ENCODE data around the gene VAX1.
"Not testable (repeated sequence)": the region's sequence is repeated elsewhere in the genome, so short reads cannot be mapped to it uniquely, and the experiment has no call there.

The VAX1 gene

DNA sequence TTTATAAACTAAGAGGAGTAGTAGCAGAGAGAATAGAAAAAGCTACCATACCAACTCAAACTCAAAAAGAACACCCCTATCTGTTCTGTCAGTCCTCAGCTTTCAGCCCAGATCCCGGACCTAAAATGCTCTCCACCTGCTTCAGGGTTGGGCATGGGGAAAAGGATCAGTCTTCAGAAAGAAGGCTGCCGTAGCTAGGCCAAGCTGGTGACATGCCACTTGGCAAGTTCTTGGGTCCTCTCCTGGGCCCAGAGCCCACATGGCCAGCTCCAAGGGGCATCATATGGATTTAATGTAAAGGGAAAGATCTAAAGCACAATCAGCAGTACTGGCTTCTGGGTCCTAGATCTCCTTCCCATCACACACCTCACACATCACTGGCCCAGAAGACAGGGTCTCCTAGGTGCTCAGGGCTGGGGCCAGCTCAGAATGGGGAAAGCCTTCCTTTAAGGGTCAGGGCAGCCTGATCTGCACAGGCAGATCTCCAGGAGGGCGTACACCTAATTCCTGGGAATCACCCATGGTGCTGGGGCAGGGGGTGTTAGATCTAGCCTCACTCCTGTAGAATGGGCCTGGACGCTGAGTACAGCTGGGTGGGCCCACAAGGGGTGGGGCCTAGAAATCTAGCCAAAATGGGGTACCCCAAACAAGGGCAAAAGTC, 2.5 kb downstream of the VAX1 start:
- DNase-seq (ENCODE audit: low read depth) = no peak

DNA sequence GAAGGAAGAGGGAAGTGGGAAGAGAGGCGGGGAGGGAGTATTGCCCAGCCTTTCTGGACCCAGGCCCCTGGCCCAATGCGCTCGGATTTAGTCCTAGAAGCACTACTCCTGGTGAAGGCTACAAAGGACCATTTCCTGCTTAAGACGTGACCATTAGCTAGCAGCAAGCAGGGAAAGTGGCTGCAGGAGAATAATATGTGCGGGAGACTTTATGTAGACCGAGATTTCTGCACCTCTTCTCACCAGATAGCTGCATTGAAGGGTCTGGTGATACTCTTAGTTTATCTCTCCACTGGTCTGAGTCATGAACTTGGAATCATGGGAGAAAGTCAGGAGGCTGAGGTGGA, 3.1 kb downstream of the VAX1 start:
- DNase-seq (ENCODE audit: low read depth) = no peak

DNA sequence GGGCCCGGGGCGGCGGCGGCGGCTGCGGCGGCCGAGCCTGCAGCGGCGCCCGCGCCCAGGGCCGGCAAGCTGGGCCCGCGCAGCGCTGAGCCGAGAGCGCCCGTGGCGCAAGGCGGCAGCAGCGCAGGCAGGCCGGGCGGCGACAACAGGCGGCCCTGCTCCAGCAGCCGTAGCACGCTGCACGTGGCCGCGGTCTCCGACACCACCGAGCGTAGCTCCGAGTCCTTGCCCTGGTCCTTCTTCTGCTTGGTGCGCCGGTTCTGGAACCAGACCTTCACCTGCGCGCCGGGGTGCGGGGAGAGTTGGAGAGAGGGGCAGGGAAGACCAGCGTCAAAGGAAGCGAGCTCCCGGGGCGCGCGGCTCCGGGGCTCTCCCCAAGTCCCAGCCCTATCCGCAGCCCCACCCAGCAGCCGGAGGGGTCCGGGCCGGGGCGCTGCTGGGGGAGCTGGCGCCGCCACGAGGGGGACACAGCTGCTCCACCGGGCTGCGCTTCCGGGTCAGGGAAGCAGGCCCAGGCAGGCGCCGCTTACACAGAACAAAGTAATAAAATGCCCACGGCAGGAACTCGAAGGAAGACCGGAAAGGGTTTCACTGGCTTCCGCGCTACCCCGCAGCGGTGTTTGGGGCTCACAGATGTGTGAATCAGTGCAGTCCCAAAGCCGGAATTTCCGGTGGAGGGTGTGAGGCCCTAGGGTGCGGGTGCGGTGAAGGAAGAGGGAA, 3.6 kb downstream of the VAX1 start:
- DNase-seq (ENCODE audit: low read depth) = no peak

DNA sequence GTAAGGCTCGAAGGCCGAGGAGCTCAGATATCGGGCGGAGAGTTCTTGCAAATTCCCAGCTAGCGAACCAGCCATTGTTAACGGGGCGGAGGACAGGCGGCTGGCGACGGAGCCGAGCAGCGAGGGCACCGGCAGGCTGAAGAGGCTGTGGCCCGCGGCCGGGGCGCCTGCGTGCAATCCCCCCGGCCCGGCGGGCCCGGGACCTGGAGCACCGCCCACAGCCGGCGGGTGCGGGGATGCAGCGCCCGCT, 4.1 kb downstream of the VAX1 start:
- DNase-seq (ENCODE audit: low read depth) = no peak

DNA sequence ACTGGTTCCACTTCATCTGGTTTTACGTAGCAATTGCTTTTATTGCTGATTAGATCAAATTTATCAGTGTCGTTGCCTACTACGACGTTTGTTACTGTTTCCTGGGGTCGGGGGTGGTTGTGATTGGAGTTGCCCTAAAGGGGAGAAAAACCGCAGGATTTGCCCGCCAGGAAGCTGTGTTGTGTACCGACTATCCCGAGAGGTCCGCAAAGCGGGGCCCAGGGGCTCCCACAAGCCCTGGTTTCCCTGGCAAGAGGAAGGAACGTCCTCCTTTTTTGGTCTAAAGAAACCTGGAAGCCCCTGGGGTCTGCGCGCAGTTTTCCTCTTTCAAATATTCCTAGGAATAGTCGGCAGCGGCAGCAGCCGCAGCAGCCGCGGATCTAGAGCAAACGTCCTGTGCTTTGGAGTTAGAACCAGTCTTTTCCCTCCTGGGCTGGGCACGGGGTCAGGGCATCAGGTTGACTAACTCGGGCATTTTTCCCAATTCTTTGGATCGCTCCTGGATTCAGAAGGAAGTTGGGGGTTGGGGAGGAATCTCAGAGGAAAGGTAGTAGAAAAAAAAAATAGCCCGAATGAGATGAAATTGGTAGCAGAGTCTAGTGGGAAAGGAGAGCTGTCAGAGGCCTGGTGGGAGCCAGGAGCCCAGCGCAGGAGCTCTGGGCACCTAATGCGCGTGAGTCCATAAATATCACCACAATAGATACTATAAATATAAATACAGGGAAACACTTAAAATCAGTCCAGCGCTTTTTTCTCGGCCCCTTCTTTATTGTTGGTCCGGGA, 4.6 kb downstream of the VAX1 start:
- DNase-seq (ENCODE audit: low read depth) = no peak

DNA sequence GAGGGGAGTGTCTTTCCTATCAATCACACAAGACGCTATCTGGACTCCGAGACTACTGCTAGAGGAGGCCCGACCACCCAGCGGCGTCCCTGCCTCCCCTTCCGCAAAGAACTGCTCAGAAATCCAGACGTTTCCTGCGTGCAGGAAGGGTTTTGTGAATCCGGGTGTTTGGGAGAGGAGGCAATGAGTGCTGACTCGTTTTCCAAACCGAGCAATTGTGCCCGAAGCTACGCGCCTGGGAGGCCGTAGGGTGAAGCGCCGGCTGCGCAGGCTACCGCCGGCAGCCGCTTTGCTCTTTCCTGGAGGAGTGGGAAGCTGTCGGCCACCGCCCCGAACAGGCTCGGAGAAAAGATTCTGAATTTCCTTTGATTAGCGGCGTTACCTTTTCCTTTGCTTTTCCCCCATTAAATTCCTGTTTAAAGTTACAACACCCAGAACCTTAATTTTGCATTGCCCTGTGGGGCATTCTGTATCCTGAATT, 5.3 kb downstream of the VAX1 start:
- DNase-seq (ENCODE audit: low read depth) = no peak

DNA sequence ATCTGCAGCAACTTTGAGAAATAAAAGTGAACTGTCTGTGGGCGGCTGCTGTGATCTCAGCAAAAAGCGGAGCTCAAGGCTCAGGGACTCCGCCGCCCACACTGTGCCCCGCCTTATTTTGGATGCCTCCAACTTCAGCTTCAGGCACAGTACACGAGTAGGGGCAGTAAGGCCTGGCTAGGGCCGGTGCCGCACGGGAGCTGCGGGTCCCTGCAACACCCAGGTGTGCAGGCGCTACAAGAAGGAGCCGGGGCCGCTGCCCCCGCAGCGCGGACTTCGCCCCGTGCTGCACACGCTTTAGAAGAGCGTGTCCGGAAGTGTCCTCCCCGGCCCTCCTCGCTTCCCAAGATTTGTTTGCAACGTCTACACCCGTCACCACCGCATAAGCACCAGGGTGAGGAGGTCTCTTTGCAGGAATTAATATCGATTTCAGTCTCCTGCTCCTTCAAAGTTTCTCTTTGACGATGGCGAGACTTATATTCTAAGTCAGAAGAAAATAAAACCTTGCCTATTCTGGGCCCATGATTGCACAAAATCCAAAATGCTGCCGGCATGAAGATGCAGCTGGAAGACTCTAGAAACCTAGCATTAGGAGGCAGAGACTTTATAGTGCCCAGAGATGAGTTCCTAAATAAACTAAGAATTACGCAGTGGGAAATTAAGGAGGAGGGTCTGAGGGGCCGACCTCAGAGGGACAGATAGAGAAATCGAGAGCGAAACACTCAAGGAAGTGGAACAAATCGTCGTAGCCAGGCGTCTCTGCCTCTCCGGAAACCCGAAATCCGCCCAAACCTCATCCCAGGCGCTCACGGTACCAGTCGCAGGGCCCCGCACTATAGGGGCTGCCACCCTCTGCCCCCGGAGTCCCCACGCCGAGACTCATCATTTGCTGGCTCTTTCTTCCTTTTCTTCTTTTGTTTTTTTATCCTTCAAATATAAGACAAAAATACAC, 6.4 kb downstream of the VAX1 start:
- DNase-seq (ENCODE audit: low read depth) = no peak

DNA sequence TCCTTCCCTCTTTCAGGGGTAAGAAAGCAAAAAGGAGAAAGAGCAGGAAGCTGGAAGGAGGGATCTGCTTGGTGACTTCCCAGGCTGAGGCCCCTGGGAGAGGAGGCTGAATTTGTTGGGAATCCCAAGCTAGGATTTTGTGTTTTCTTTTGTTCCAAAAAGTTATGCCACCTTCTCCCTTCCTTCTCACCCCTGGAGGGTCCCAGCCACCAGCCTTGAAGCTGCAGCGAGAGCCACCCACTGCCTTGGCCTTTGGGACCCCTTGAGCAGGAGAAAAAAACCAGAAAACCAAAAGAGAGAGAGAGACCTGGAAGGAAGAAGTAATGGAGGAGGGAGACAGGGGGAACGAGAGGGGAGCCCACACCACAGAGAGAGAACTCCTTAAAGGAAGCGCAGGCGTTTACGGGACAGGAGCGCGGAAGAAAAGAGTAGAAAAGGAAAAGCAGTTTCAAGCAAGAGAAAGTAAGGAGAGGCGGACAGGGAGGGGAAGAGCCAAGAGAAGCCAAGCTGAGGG, 7.2 kb downstream of the VAX1 start:
- no peak for DNase-seq (ENCODE audit: low read depth)

DNA sequence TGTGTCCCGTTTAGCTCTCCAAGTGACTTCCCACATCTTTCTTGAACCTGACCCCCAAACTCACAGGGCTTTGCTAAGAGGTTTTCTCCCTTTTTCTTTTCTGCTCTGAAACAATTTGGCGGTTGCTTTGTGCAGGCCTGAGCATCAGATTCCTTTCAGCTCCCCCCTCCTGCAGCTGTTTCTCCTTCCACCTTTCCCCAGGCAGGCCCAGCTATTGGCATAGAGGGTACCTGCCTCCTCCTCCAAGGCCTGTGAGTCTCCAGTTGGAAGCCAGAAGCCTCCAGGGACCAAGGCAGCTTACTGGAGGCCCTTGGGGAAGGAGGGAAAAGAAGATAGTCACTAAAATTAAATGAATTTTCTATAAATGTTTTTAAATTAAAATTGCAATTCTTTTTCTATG, 7.7 kb downstream of the VAX1 start:
- no peak for DNase-seq (ENCODE audit: low read depth)

DNA sequence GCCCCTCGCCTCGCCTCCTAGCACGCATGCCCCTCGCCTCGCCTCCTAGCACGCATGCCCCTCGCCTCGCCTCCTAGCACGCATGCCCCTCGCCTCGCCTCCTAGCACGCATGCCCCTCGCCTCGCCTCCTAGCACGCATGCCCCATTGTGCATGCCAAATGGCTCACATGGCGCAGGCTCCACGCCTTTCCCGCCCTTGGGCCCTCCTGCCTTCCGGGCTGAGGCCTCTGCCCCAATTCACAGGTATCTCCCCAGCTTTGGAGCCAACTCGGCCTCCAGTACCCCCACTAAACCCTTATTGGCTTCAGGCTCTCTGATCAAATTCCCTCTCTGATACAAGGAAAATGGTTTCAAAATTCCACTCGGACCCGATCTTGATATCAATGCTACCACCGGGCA, 11.4 kb downstream of the VAX1 start:
- not testable (repeated sequence) for DNase-seq (ENCODE audit: low read depth)

DNA sequence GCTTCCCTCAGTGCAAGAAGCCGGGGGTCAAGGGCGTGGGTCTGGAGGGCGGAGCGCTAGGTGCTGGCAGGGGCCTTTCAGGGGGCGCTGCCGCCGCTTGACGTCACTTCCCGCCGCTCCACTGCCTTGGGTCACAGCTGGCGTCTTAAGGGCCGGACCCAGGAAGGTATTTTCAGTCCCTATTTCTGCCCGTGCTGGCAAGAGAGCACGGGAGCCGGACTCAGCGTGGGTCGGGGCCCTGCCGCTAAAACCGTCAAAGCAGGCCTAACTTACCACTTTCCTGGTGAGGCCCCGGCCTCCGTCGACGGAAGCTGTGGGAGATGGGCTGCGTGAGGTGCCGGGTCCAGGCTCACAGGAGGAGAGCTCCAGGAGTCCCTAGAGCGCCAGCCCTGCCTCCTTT, 12.0 kb downstream of the VAX1 start:
- DNase-seq (ENCODE audit: low read depth) = no peak

DNA sequence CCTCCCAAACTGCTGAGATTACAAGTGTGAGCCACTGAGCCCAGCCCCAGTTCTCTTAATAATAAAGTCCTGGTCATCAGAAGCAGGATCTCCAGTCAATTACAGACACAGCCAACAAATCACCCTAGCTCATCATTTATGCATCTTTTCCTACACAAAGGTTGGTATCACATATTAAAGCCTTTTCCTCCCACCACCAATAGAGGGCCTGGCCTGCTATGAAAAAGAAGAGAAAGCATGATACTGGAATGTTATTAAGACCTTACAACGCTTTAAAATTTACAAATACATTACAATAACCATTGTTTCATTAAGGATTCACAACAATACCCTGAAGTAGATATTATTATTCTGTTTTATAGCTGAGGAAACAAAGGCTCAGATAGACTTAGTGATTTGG, 25.9 kb downstream of the VAX1 start:
- no peak for DNase-seq (ENCODE audit: low read depth)

DNA sequence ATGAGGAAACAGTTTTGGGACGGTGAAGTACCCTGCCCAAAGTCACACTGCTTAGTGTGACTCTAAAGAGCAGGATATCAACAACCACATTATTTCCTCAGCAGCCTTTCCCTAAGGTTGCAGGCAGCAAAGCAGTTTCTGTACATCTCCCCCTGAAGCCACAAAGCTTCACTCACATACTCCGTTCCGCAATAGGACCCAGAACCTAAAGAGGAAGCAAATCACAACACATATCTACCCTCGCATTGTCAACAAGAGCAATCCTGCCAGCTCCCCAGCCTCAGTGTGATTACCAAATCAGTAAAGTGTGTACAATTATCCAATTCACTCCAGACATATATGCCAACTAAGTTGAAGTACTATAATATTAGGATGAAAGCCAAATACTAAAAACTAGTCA, 30.8 kb downstream of the VAX1 start:
- no peak for DNase-seq (ENCODE audit: low read depth)

DNA sequence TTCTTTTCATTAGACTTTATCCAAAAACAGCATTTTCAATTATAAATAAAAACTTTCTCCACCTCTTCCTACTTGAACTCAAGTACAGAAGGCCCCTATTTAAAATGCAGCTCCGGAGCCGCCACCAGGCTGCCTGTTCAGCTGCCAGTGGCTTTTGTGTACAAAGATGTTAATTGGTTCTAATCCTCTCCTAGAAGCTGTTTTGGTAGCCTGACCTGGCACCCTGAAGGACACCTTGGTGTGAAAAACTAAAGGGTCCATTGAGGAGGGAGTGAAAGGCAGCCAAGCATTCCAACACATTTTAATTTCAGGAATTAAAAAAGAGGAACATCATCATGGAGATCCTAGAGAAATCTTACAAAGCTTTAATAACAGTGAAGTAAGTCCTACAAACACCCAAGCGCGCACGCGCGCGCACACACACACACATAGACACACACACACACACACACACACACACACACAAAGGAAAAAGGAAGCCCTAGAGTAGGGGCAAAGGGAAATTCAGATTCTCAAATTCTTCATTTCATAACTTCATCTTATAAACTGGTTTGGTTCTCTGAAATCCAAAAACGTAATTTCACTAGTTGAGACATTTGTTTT, 41.4 kb downstream of the VAX1 start:
- no peak for DNase-seq (ENCODE audit: low read depth)

DNA sequence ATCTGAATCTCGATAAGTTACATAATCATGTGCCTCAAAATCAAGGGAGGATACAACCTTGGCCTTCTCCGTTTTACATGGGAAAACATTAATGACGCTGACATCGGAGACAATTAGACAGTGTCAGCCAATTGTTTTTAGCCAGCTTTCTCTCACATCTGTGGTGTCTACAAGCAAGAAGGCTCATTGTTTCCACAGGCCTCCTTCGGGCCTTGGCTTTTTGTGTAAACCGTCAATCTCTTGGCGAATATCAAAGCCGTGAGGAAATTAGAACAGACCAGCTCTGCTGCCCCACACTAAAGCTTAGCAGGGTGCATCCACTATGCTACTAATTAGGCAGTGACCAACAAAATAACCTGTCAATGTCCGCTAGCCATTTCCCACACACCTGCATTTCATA, 43.2 kb downstream of the VAX1 start:
- no peak for DNase-seq (ENCODE audit: low read depth)

DNA sequence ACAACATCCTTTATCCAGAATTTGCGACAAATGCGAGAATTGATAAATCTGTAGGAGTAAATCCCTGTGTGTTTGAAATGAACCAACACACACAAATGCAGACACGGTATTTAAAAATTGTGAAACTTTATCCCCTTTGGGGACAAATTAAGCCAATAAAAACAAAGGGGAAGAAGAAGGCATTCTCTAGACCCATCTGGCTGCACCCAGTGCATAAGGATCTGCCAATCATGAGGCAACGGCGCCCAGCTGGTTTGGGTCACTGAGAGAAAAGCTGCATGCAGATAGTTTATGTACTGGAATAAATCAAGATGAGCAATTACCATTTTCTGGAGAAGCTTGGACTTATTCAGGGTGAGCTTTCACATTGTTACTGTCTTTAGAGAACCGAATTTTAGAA, 45.7 kb downstream of the VAX1 start:
- DNase-seq (ENCODE audit: low read depth) = no peak

DNA sequence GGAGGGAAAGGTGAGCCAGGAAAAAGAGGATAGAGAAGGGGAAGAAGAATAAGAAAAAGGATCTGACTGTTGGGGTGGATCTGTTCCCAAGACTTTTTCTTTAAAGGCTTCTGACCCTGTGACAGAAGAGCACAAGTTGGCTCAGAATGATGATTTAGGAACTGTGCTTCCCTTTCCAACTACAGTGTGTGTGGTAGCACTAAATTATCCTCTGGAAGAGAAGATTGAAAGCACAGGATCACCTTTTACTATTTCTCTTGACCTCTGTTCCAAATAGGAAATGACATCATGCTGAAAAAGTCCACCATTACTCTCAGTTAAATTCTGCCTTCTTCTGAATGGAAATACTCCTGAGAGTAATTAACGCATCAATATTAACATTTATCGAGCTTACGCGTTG, 47.2 kb downstream of the VAX1 start:
- no peak for DNase-seq (ENCODE audit: low read depth)

DNA sequence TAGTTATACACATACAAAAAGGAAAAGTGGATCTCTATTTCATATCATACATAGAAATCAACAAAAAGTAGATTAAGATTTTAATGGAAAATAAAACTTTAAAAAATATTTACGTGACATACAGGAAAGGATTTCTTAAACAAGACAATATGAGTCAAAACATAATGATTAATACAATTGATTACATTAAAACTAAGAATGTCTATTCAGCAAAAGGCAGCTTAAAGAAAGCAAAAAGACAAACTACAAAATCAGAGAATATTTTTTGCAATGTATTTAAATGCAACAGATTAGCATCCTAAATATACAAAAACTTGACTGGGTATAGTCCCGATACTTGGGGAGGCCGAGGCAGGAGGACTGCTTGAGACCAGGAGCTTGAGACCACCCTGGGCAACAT, 50.5 kb downstream of the VAX1 start:
- DNase-seq (ENCODE audit: low read depth) = no peak

DNA sequence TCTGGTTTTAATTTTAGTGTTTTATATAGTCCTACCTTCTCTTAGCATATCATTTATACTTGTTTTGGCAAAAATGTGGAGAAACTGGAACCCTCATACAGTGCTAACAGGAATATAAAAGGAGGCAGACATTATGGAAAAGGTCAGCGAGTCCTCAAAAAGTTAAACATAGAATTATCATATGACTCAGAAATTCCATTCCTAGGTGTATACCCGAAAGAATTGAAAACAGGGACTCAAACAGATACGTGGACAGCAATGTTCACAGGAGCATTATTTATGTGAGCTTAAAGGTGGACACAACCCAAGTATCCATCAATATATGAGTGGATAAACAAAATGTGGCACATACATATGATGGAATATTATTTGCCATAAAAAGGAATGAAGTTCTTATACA, 51.5 kb downstream of the VAX1 start:
- no peak for DNase-seq (ENCODE audit: low read depth)

DNA sequence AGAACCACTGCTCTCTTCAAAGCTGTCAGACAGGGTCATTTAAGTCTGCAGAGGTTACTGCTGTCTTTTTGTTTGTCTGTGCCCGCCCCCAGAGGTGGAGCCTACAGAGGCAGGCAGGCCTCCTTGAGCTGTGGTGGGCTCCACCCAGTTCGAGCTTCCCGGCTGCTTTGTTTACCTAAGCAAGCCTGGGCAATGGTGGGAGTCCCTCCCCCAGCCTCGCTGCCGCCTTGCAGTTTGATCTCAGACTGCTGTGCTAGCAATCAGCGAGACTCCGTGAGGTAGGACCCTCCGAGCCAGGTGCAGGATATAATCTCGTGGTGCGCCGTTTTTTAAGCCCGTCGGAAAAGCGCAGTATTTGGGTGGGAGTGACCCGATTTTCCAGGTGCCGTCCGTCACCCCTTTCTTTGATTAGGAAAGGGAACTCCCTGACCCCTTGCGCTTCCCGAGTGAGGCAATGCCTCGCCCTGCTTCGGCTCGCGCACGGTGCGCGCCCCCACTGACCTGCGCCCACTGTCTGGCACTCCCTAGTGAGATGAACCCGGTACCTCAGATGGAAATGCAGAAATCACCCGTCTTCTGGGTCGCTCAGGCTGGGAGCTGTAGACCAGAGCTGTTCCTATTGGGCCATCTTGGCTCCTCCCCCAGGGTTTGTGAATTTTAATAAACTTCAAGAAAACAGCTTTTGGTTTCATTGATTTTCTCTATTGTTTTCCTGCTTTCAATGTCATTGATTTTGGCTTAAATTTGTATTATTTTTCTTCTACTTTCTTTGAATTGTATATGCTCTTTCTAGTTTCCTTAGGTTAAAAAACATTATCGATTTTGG, 53.4 kb downstream of the VAX1 start:
- not testable (repeated sequence) for DNase-seq (ENCODE audit: low read depth)

All from fibroblast of the conjunctiva (primary cell).